Measurements from ENCODE around the gene CCDC47. TPM values are rescaled to one million over a fixed set of nuclear protein-coding genes. Genes with fewer than 3 reads are reported as not detected.
"Not testable (repeated sequence)": the region's sequence is repeated elsewhere in the genome, so short reads cannot be mapped to it uniquely, and the experiment has no call there.

CCDC47 gene
- polyA plus RNA-seq (ENCODE audit: insufficient read length in 3 of 3): 100 to 1,000 TPM; 116 to 129 (median 127) TPM

- peak; percentile 97 to 99 (median 99) for DNase-seq (ENCODE audit: low read depth in 3 of 3, low spot score in 2 of 3)
Observed at GRCh38 chr17:63773272-63774140, at the start of gene CCDC47. Gene CCDC47 (minus strand): TSS chr17:63773597. CDS start chr17:63766175, 7,422 bp downstream.

GRCh38 chr17:63822537-63822936 is 49.1 kb upstream of the CCDC47 start:
- DNase-seq (ENCODE audit: low read depth in 3 of 3, low spot score in 2 of 3): no peak

GRCh38 chr17:63821804-63822203 is 48.4 kb upstream of the CCDC47 start:
- no peak for DNase-seq (ENCODE audit: low read depth in 3 of 3, low spot score in 2 of 3)

- DNase-seq (ENCODE audit: low read depth in 3 of 3, low spot score in 2 of 3): no peak
Observed at GRCh38 chr17:63820963-63821561, 47.7 kb upstream of the CCDC47 start.

GRCh38 chr17:63819585-63820537 is 46.5 kb upstream of the CCDC47 start:
- DNase-seq (ENCODE audit: low read depth in 3 of 3, low spot score in 2 of 3): no peak

GRCh38 chr17:63819131-63819530 is 45.7 kb upstream of the CCDC47 start:
- DNase-seq (ENCODE audit: low read depth in 3 of 3, low spot score in 2 of 3): no peak

- DNase-seq (ENCODE audit: low read depth in 3 of 3, low spot score in 2 of 3): no peak
Observed at GRCh38 chr17:63817736-63818385, 44.5 kb upstream of the CCDC47 start.

GRCh38 chr17:63816669-63817068 is 43.3 kb upstream of the CCDC47 start:
- no peak for DNase-seq (ENCODE audit: low read depth in 3 of 3, low spot score in 2 of 3)

GRCh38 chr17:63816123-63816522 is 42.7 kb upstream of the CCDC47 start:
- no peak for DNase-seq (ENCODE audit: low read depth in 3 of 3, low spot score in 2 of 3)

- DNase-seq (ENCODE audit: low read depth in 3 of 3, low spot score in 2 of 3): no peak
Observed at GRCh38 chr17:63809970-63810369, 36.6 kb upstream of the CCDC47 start.

- no peak for DNase-seq (ENCODE audit: low read depth in 3 of 3, low spot score in 2 of 3)
Observed at GRCh38 chr17:63805591-63805990, 32.2 kb upstream of the CCDC47 start.

GRCh38 chr17:63804328-63804727 is 30.9 kb upstream of the CCDC47 start:
- no peak for DNase-seq (ENCODE audit: low read depth in 3 of 3, low spot score in 2 of 3)

GRCh38 chr17:63800783-63801182 is 27.4 kb upstream of the CCDC47 start:
- no peak for DNase-seq (ENCODE audit: low read depth in 3 of 3, low spot score in 2 of 3)

- DNase-seq (ENCODE audit: low read depth in 3 of 3, low spot score in 2 of 3): no peak
Observed at GRCh38 chr17:63798572-63799106, 25.2 kb upstream of the CCDC47 start.

GRCh38 chr17:63796375-63796774 is 23.0 kb upstream of the CCDC47 start:
- not testable (repeated sequence) for DNase-seq (ENCODE audit: low read depth in 3 of 3, low spot score in 2 of 3)

GRCh38 chr17:63792055-63792729 is 18.8 kb upstream of the CCDC47 start:
- no peak for DNase-seq (ENCODE audit: low read depth in 3 of 3, low spot score in 2 of 3)

GRCh38 chr17:63790057-63790456 is 16.7 kb upstream of the CCDC47 start:
- no peak for DNase-seq (ENCODE audit: low read depth in 3 of 3, low spot score in 2 of 3)

- DNase-seq (ENCODE audit: low read depth in 3 of 3, low spot score in 2 of 3): no peak
Observed at GRCh38 chr17:63786971-63787711, 13.7 kb upstream of the CCDC47 start.

GRCh38 chr17:63786117-63786516 is 12.7 kb upstream of the CCDC47 start:
- no peak for DNase-seq (ENCODE audit: low read depth in 3 of 3, low spot score in 2 of 3)
